ENCODE results near the gene ST8SIA6. TPM values are rescaled to one million over a fixed set of nuclear protein-coding genes. Genes with fewer than 3 reads are reported as not detected.
"Not testable (repeated sequence)": the region's sequence is repeated elsewhere in the genome, so short reads cannot be mapped to it uniquely, and the experiment has no call there.

The ST8SIA6 gene
- total RNA-seq, 2 donors from 2014 or later: not detected

- no peaks in the 10 kb centered on the region for H3K4me1 ChIP-seq
- ATAC-seq (no peak), DNase-seq (no peak)
- WGBS, 2 donors: 52 to 53% methylated on average over 2 of the region's 2 CpGs
- peaks cover 0 to 5% (median 0%) of the 10 kb centered on the region in 3 donors for H3K9me3 ChIP-seq
- intact Hi-C loops (cut with DNase I): no loop called here
- no peaks in the 10 kb centered on the region for H3K36me3 ChIP-seq (replicated peaks in 1 of 2; ENCODE audit: insufficient read depth in 1 of 2, low read depth in 2 of 2)
- no peak overlapping the region for H3K27ac ChIP-seq
- TF ChIP-seq POLR2A (IDR thresholded peaks at IDR 0.05): no peak
- no peak for TF ChIP-seq CTCF (IDR thresholded peaks at IDR 0.05)
- peaks cover 0 to 3% of the 10 kb centered on the region in 2 donors for H3K27me3 ChIP-seq
- no peak overlapping the region for H3K4me3 ChIP-seq
Observed at GRCh38 chr10:17444388-17444714, 10.0 kb downstream of the ST8SIA6 start.

DNA sequence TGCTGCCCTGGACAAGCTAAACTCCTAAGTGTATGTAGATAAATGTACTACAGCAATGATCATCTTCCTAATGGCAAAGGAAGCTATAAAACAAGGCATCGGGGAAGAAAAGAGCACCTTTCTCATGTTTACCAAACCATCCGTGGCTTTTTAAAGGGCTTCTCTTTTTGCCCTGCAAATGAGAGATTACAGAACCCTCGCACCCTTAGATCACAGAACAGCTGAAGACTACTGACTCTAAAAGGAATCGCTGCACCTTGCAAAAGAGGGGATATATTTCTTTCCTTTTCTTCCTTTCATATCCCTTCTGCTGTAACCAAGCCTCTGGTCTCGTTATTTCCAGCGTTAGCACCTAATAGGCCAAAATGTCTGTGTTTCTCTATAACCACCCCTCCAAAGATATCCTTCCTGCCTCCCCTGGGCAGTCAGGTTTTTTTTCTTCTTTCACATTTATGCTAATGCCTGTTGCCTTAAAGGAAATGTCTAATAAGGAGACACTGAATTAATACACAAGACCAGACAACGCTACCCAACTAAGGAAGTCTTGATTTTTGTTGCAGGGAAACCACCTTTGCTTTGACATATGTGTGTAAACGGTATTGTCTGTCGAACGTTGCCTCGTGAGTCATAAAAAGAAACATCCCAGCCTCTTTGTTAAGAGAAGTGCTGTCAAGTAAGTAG is 10.5 kb downstream of the ST8SIA6 start:
- intact Hi-C loops (cut with DNase I): no loop called here
- WGBS, 2 donors: 60 to 68% methylated on average over 11 of the region's 11 CpGs
- Histone ChIP-seq H3K36me3 (replicated peaks in 1 of 2; ENCODE audit: insufficient read depth in 1 of 2, low read depth in 2 of 2) (no peaks in the 10 kb centered on the region), H3K4me1 (no peaks in the 10 kb centered on the region), H3K4me3 (no peak overlapping the region), H3K9me3 (peaks cover 0 to 5% (median 0%) of the 10 kb centered on the region in 3 donors), H3K27me3 (peaks cover 0 to 3% of the 10 kb centered on the region in 2 donors), H3K27ac (no peak overlapping the region)
- ATAC-seq (no peak), DNase-seq (no peak)
- no peak for TF ChIP-seq POLR2A (IDR thresholded peaks at IDR 0.05)
- no peak for TF ChIP-seq CTCF (IDR thresholded peaks at IDR 0.05)

- ATAC-seq (no peak), DNase-seq (no peak)
- Histone ChIP-seq H3K4me1 (peaks cover 5% of the 10 kb centered on the region), H3K9me3 (no peaks in the 10 kb centered on the region), H3K27me3 (peaks cover 0 to 3% of the 10 kb centered on the region in 2 donors), H3K36me3 (replicated peaks in 1 of 2; ENCODE audit: insufficient read depth in 1 of 2, low read depth in 2 of 2) (no peaks in the 10 kb centered on the region), H3K4me3 (no peak overlapping the region), H3K27ac (no peak overlapping the region)
- intact Hi-C loops (cut with DNase I): no loop called here
- TF ChIP-seq CTCF (IDR thresholded peaks at IDR 0.05): no peak
- no peak for TF ChIP-seq POLR2A (IDR thresholded peaks at IDR 0.05)
- WGBS, 2 donors: 48 to 54% methylated on average over 1 of the region's 1 CpG
Observed at GRCh38 chr10:17438583-17438982, 15.8 kb downstream of the ST8SIA6 start.

- DNase-seq; ATAC-seq; H3K4me1 ChIP-seq; H3K36me3 ChIP-seq (replicated peaks in 1 of 2; ENCODE audit: insufficient read depth in 1 of 2, low read depth in 2 of 2); H3K9me3 ChIP-seq; H3K27me3 ChIP-seq; H3K27ac ChIP-seq; intact Hi-C loops (cut with DNase I); H3K4me3 ChIP-seq: not testable (repeated sequence)
- 81 to 88% methylated on average over 2 of the region's 2 CpGs for WGBS, 2 donors
Observed at GRCh38 chr10:17436578-17436977, 17.8 kb downstream of the ST8SIA6 start.

DNA sequence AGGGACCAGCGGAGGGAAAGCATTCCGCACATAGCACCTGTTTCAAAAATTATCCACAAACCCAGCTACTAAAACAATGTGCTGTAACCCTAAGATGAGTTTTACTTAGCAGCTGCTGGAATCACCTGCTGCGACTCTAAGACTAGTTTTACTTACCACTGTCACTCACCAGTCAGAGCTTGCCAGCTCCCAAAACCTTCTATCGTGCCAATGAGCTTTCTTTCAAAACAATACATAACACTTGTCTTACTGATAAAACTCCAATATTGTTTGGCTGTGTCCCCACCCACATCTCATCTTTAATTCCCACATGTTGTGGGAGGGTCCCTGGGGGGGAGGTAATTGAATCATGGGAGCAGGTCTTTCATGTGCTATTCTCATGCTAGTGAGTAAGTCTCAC is 18.4 kb downstream of the ST8SIA6 start:
- H3K4me3 ChIP-seq: no peak overlapping the region
- intact Hi-C loops (cut with DNase I): no loop called here
- H3K27ac ChIP-seq: no peak overlapping the region
- H3K36me3 ChIP-seq (replicated peaks in 1 of 2; ENCODE audit: insufficient read depth in 1 of 2, low read depth in 2 of 2): no peaks in the 10 kb centered on the region
- peaks cover 5% of the 10 kb centered on the region for H3K4me1 ChIP-seq
- H3K27me3 ChIP-seq: no peaks in the 10 kb centered on the region
- no peak for TF ChIP-seq POLR2A (IDR thresholded peaks at IDR 0.05)
- DNase-seq: no peak
- H3K9me3 ChIP-seq: no peaks in the 10 kb centered on the region
- 80 to 85% methylated on average over 4 of the region's 4 CpGs for WGBS, 2 donors
- ATAC-seq: no peak

DNA sequence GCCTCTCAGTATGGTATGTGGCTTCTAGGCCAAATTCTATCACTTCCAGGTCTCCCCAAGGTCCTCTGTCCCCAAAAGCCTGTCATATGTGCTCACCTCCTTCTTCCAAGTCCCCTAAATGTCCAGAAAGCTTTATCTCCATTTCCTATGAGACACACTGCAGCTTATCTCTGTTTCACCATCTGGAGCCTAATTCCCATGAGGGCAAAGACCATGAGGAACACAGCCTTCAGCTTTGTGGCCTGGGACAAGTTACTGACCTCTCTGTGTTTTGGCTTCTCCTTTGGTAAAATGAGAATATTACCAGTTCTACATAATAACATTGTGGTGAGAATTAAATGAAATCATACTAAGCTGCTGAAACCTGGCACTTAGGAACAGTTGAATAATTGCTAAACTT is 19.2 kb downstream of the ST8SIA6 start:
- Histone ChIP-seq H3K36me3 (replicated peaks in 1 of 2; ENCODE audit: insufficient read depth in 1 of 2, low read depth in 2 of 2) (no peaks in the 10 kb centered on the region), H3K4me3 (no peak overlapping the region), H3K27me3 (no peaks in the 10 kb centered on the region), H3K4me1 (peaks cover 5% of the 10 kb centered on the region), H3K9me3 (no peaks in the 10 kb centered on the region), H3K27ac (no peak overlapping the region)
- ATAC-seq (no peak), DNase-seq (no peak)
- no peak for TF ChIP-seq POLR2A (IDR thresholded peaks at IDR 0.05)
- no peak for TF ChIP-seq CTCF (IDR thresholded peaks at IDR 0.05)
- intact Hi-C loops (cut with DNase I): no loop called here
